Fibroblast of villous mesenchyme (primary cell): ENCODE results near the gene TXLNA. TPM values are rescaled to one million over a fixed set of nuclear protein-coding genes. Genes with fewer than 3 reads are reported as not detected.

ENCODE experiments used
- DNase-seq: peaks from one replicate; pipeline ENCODE4 v3.0.0-alpha.2; 2010; ENCODE audit warnings: low read depth
- H3K4me3 ChIP-seq: 2 replicates; pipeline ENCODE4 v1.5.1; 2011; ENCODE audit warnings: low read depth, mild to moderate bottlenecking, low read length
- total RNA-seq: library from RNA; depleted of rRNA; stranded (reverse); fragments of >200 nt; gene quantifications from 2 replicates; pipeline ENCODE4 v1.2.3, GENCODE V29; 2012
- TF ChIP-seq, protein P1 (sequence below): IDR thresholded peaks from 2 replicates; pipeline ENCODE4 v1.5.1; 2012; ENCODE audit warnings: low read depth, mild to moderate bottlenecking, low read length; ENCODE audit not compliant: insufficient read depth

The TXLNA gene
- total RNA-seq, 1 donor: 128 TPM

DNA sequence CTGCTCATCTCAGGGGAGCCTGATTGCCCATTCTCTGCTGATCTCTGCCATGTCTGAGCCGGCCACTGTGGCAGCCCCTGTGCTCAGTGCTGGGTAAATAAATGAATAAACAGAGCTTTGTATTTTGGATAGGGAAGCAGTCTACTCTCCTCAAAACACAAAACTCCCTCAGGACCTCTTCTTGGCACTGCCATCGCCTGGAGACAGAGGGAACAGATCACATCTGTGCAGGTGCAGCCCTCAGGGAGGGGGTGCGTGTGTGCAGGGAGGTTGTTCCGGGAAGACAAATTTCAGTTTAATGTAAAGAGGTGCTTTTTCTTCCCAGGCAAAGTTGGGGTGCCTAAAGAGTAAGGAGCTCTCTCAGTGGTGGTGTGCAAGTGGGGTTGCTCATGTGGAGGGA is 59.9 kb downstream of the TXLNA start:
- no peak overlapping the region for H3K4me3 ChIP-seq
- no peak for DNase-seq
- TF ChIP-seq, protein P1, sequence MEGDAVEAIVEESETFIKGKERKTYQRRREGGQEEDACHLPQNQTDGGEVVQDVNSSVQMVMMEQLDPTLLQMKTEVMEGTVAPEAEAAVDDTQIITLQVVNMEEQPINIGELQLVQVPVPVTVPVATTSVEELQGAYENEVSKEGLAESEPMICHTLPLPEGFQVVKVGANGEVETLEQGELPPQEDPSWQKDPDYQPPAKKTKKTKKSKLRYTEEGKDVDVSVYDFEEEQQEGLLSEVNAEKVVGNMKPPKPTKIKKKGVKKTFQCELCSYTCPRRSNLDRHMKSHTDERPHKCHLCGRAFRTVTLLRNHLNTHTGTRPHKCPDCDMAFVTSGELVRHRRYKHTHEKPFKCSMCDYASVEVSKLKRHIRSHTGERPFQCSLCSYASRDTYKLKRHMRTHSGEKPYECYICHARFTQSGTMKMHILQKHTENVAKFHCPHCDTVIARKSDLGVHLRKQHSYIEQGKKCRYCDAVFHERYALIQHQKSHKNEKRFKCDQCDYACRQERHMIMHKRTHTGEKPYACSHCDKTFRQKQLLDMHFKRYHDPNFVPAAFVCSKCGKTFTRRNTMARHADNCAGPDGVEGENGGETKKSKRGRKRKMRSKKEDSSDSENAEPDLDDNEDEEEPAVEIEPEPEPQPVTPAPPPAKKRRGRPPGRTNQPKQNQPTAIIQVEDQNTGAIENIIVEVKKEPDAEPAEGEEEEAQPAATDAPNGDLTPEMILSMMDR: no peak

DNA sequence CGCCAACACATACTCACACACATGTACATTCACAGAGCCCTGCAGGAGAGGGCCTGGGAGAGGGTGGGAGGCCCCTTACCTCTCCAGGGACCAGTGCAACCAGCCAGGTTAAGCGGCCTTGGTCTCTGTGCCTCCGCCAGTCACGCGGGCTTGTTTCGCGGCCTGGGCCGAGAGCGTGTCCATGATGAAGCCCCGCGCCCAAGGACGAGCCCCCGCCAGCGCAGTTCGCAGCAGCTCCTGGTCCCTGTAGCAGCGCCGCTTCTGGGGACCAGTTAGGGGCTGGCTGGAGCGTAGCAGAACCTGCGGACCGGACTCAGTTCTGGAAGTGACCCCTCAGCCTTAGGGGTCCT is 60.3 kb downstream of the TXLNA start:
- TF ChIP-seq, protein P1: no peak
- H3K4me3 ChIP-seq: peak overlapping the region; percentile 87
- DNase-seq: no peak

DNA sequence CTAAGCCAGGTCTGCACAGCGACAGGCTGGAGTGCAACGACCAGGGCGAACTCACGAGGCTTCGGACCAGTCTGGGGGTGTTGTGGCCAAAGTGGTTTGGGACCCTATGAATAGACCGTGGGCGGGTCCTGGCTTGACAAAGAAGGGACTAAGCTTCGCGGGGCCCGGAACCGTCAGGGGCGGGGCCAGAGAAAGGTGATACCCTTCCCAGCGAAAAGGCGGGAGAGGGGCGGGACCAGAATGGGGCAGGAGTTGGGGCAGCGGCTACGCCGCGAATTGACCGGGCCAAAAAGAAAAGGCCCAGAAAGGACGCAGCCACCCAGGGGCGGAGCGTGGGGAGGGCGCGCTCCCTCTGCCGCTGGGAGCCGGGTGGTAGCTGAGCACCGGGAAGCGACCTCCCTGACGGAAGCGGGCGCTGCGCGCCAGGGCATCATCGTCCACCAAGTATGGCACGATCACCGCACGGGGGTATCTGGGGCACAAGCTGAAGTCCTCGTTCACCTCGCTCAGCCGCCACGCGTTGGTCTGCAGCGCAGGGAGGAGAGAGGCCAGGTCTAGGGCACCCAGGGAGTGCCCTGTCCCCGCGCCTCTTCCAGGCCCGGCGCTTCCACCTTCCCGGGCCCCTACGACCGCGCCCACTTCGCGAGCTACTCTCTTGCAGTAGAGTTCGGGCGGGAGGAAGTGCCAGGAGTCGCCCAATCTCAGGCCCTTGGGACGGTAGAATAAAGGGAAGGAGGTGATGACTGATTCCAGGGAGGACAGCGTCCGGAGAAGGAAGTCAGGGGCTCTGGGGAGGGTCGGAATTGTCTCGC is 60.9 kb downstream of the TXLNA start:
- TF ChIP-seq, protein P1: peak; percentile 28
- peak; percentile 57 for DNase-seq
- peak overlapping the region; percentile 87 for H3K4me3 ChIP-seq

DNA sequence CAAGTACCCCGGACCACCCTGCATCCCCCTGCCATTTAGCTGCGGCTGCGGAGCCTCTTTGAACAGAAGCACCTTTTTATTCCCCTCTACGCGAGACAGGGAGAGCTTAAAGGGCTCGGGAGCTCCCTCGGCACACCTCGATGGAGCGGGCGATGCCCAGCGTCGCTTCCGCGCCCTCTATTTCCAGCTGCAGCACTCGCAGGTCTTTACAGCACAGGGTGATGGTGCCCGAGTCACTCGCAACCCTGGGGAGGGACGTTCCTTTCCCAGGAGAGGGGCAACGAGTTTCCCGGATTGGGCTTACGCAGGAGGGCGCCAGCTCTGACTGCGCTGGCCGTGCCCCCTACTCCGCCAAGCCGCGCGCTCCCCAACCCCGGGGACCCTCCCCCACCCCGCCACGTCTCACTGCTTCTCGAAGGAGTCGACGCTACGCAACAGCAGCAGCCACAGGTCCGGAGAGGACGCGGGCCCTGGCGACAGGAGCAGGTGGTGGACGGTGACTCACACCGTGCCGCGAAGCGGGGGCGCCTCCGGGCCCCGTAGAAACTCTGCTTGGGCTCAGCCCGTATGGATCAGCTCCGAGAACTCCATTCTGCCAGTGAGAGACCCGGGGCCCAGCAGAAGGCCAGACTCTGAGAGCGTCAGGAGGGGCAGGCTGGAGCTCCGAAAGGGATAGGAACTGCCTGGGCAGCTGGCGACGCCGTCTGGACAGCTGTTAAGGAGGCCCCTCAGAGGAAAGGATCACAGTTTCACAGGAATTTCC is 61.7 kb downstream of the TXLNA start:
- DNase-seq: peak; percentile 69
- H3K4me3 ChIP-seq: peak overlapping the region; percentile 87
- TF ChIP-seq, protein P1: no peak

DNA sequence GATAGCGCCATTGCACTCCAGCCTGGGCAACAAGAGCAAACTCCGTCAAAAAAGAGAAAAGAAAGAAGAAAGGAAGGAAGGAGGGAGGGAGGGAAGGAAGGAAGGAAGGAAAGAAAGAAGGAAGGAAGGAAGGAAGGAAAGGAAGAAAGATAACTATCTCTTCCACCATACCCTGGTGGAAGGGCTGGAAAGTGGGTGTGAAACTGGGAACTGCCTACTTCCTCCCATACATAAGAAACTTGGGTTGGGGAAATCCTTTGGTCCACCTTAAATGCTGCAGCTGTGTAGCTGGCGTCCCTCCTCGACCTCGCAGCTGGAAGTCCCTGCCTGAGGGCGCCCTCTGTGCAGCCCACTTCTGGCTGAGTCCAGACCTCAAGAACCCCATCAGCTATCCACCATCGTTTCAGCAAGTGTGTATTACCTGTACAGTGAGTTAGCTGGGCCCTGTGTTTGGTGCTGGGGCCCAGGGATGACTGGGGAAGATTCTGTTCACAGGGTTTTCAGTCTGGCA is 62.9 kb downstream of the TXLNA start:
- peak; percentile 62 for DNase-seq
- TF ChIP-seq, protein P1: no peak
- peak overlapping the region; percentile 37 for H3K4me3 ChIP-seq

DNA sequence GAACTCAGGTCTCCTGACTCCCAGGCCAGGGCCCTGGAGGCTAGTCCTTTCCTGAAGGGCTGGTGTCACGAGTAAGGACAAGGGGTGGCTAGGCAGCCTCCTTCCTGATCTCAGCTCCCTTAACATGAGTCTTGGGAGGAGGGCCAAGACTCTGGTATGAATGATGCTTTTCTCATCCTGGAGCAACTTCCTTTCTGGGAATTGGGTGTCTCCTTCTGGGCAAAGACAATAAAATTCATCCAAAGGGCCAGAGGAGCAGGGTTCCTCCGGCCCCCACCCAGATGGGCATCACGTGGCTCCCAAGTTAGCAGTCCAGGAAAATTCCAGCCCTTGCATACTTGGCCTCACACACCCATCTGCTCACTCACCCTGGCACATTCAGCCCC is 67.4 kb downstream of the TXLNA start, which contains the start of gene FAM167B:
TSS of gene FAM167B (plus strand) at position 335 of the 386 bp plus-strand sequence. CDS start 200 bp downstream, outside the sequence.
- TF ChIP-seq, protein P1: no peak

More for the DNA sequence above, 67.4 kb downstream of the TXLNA start, which contains the start of gene FAM167B:
- DNase-seq: peak; percentile 87
- no peak within 1 kb of the TSS for H3K4me3 ChIP-seq
